Loucy (cell line): ENCODE measurements around the gene KRTAP1-4.
"Not testable (repeated sequence)": the region's sequence is repeated elsewhere in the genome, so short reads cannot be mapped to it uniquely, and the experiment has no call there.

Source experiments
- EZH2phosphoT487 ChIP-seq: fragments of 200-600 bp; IDR thresholded peaks from 2 replicates; pipeline ENCODE4 v1.6.1; 2018; ENCODE audit warnings: antibody characterized with exemption, mild to moderate bottlenecking, moderate library complexity, borderline replicate concordance
- TF ChIP-seq, protein P1 (sequence below): fragments of 200-600 bp; sonication (generic); conservative IDR thresholded peaks from 2 replicates; pipeline ENCODE4 v1.5.1; 2014; ENCODE audit warnings: mild to moderate bottlenecking, antibody characterized with exemption, low read length

DNA sequence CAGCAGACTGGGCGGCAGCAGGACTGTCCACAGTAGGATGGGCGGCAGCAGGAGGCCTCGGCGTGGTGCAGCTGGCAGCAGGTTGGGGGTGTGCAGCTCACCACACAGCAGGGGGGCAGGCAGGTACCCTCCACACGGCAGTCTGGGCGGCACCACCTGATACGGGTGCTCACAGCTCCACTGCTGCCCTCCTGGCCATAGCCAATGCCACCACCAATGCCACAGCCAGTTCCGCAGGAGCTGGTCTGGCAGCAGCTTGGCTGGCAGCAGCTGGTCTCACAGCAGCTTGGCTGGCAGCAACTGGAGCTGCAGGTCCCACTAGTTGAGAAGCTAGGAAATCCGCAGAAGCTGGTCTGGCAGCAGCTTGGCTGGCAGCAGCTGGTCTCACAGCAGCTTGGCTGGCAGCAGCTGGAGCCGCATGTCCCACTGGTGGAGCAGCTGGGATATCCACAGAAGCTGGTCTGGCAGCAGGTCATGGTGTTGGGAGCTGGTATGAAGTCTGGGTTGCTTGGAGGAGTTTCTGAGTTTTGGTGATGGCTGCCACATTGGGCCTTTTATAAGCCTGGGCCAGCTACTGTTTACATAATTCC lies 4.4 kb upstream of the KRTAP1-4 start, which contains the start of gene KRTAP1-3:
- TF ChIP-seq, protein P1, sequence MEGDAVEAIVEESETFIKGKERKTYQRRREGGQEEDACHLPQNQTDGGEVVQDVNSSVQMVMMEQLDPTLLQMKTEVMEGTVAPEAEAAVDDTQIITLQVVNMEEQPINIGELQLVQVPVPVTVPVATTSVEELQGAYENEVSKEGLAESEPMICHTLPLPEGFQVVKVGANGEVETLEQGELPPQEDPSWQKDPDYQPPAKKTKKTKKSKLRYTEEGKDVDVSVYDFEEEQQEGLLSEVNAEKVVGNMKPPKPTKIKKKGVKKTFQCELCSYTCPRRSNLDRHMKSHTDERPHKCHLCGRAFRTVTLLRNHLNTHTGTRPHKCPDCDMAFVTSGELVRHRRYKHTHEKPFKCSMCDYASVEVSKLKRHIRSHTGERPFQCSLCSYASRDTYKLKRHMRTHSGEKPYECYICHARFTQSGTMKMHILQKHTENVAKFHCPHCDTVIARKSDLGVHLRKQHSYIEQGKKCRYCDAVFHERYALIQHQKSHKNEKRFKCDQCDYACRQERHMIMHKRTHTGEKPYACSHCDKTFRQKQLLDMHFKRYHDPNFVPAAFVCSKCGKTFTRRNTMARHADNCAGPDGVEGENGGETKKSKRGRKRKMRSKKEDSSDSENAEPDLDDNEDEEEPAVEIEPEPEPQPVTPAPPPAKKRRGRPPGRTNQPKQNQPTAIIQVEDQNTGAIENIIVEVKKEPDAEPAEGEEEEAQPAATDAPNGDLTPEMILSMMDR = not testable (repeated sequence)
- not testable (repeated sequence) for TF ChIP-seq EZH2phosphoT487
